Ascending aorta (tissue), 2 donors: ENCODE results near the gene HAND1. TPM values are rescaled to one million over a fixed set of nuclear protein-coding genes. Genes with fewer than 3 reads are reported as not detected.

Experiments
- DNase-seq, 2 donors: peaks; one replicate each; pipeline ENCODE4 v3.0.0-alpha.2; 2019; ENCODE audit warnings: low spot score in 2 of 2
- H3K27ac ChIP-seq, 2 donors: fragments of 200-600 bp; sonication (generic); one replicate each; pipeline ENCODE4 v1.5.1; 2016 to 2017; ENCODE audit warnings: mild to moderate bottlenecking in 1 of 2
- H3K27me3 ChIP-seq: fragments of 200-600 bp; sonication (generic); one replicate; pipeline ENCODE4 v1.5.1; 2017
- H3K36me3 ChIP-seq, 2 donors: fragments of 200-600 bp; sonication (generic); one replicate each; pipeline ENCODE4 v1.5.1; 2016
- H3K4me1 ChIP-seq, 2 donors: fragments of 200-600 bp; sonication (generic); one replicate each; pipeline ENCODE4 v1.5.1; 2016 to 2017; ENCODE audit warnings: mild to moderate bottlenecking in 1 of 2
- H3K4me3 ChIP-seq, 2 donors: fragments of 200-600 bp; sonication (generic); one replicate each; pipeline ENCODE4 v1.5.1; 2016 to 2017; ENCODE audit warnings: mild to moderate bottlenecking in 1 of 2
- H3K9me3 ChIP-seq, 2 donors: fragments of 200-600 bp; sonication (generic); one replicate each; pipeline ENCODE4 v1.5.1; 2016
- intact Hi-C: fragments of 100-400 bp; cut with DNase I; formaldehyde crosslinking; loops from one replicate; pipeline ENCODE4 v1.15.1; 2023
- total RNA-seq: library from RNA; depleted of rRNA; stranded (reverse); fragments of >200 nt; gene quantifications from one replicate; pipeline ENCODE4 v1.1.0, GENCODE V29; 2016
- TF ChIP-seq, protein P1 (sequence below), 3 experiments: fragments of 200-600 bp in 2 of 3; fragments of 450-650 bp in 1 of 3; sonication (generic) in 2 of 3; IDR thresholded peaks; one replicate each; pipeline ENCODE4 v1.5.1; 2016 to 2019; ENCODE audit warnings: antibody characterized with exemption in 3 of 3, mild to moderate bottlenecking in 1 of 3, moderate library complexity in 1 of 3

Gene HAND1
- total RNA-seq, 1 donor from 2014 or later, result not detected

DNA sequence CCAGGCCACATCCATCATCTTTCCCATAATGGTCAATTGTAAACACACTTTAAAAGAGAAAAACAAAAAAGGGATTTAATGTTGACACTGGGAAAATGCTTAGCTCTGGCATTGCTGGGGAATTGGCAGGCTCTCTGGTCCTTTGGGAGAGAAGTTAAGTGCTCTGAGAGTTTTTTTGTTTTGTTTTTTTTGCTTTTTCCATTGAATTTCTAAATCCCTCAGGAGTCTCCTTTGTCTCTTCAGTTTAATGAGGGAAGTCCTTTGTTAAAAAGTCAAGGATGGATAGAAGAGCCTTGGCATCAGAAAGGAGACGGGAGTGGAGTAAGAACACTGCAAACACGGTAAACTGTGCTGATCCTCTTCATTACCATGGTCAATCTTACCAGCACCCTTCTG, 7.1 kb upstream of the HAND1 start:
- H3K27ac ChIP-seq, result no peak overlapping the region
- H3K4me3 ChIP-seq, result no peak overlapping the region
- no peaks in the 10 kb centered on the region for H3K36me3 ChIP-seq
- intact Hi-C loops, result no loop called here
- no peaks in the 10 kb centered on the region for H3K9me3 ChIP-seq
- TF ChIP-seq, protein P1, sequence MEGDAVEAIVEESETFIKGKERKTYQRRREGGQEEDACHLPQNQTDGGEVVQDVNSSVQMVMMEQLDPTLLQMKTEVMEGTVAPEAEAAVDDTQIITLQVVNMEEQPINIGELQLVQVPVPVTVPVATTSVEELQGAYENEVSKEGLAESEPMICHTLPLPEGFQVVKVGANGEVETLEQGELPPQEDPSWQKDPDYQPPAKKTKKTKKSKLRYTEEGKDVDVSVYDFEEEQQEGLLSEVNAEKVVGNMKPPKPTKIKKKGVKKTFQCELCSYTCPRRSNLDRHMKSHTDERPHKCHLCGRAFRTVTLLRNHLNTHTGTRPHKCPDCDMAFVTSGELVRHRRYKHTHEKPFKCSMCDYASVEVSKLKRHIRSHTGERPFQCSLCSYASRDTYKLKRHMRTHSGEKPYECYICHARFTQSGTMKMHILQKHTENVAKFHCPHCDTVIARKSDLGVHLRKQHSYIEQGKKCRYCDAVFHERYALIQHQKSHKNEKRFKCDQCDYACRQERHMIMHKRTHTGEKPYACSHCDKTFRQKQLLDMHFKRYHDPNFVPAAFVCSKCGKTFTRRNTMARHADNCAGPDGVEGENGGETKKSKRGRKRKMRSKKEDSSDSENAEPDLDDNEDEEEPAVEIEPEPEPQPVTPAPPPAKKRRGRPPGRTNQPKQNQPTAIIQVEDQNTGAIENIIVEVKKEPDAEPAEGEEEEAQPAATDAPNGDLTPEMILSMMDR (IDR thresholded peaks at IDR 0.05), result no peak
- H3K27me3 ChIP-seq, result peaks cover 59% of the 10 kb centered on the region
- DNase-seq, result peak in 1 of 2 donors; percentile 9
- peaks cover 0 to 2% of the 10 kb centered on the region in 2 donors for H3K4me1 ChIP-seq

GRCh38 chr5:154484393-154485095, 6.5 kb upstream of the HAND1 start:
- Histone ChIP-seq H3K36me3 (no peaks in the 10 kb centered on the region), H3K4me1 (peaks cover 0 to 2% of the 10 kb centered on the region in 2 donors), H3K27ac (no peak overlapping the region), H3K4me3 (no peak overlapping the region), H3K9me3 (no peaks in the 10 kb centered on the region), H3K27me3 (peaks cover 64% of the 10 kb centered on the region)
- peak in 1 of 2 donors; percentile 42 for DNase-seq
- TF ChIP-seq, protein P1 (IDR thresholded peaks at IDR 0.05), result no peak
- intact Hi-C loops, result no loop called here

DNA sequence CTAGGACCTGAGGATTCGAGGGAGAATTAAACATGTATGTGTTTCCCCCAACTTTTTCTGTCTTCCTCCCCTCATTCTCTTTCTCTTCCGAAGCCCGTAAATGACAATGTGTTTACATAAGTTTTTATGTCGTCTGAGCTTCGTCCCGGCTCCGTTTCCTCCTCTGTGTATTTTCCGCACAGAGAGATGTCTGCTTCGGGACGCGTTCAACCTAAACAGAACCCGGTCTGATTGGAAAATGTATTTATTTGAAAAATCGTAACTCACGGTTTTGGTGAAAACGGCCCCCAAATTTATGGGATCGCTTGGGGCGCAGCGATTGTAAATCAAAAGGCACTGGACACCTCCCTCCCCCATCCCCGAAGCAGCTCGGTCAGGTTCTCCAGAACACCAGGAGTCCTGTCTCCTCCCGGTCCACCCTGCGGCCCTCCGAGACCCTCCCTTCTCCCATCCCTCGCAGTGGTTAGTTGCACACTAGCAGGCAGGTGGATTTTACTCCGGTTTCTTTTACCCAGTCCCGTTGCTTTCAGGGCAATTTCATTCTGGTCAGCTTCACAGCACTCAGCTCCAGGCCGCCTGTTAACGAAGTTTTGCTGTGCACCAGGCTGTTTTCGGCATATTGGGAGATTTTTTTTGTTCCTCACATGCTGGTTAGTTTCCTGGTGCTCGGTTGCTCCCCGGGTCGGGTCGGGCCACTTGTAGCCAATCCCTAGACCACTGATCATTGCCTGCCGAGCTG, 5.8 kb upstream of the HAND1 start:
- no peak overlapping the region for H3K27ac ChIP-seq
- no peaks in the 10 kb centered on the region for H3K36me3 ChIP-seq
- intact Hi-C loops, result no loop called here
- peaks cover 71% of the 10 kb centered on the region for H3K27me3 ChIP-seq
- no peak overlapping the region for H3K4me3 ChIP-seq
- H3K4me1 ChIP-seq, result peaks cover 0 to 7% of the 10 kb centered on the region in 2 donors
- TF ChIP-seq, protein P1 (IDR thresholded peaks at IDR 0.05), result no peak
- no peaks in the 10 kb centered on the region for H3K9me3 ChIP-seq
- DNase-seq, result peak in 1 of 2 donors; percentile 24

- Histone ChIP-seq H3K36me3 (no peaks in the 10 kb centered on the region), H3K4me3 (no peak overlapping the region), H3K4me1 (peaks cover 6 to 18% of the 10 kb centered on the region in 2 donors), H3K27me3 (peaks cover 82% of the 10 kb centered on the region), H3K9me3 (no peaks in the 10 kb centered on the region), H3K27ac (no peak overlapping the region)
- intact Hi-C loops, result no loop called here
- no peak for DNase-seq
- TF ChIP-seq, protein P1 (IDR thresholded peaks at IDR 0.05), result no peak
These were observed 4.8 kb upstream of the HAND1 start for GRCh38 chr5:154482528-154483449.

GRCh38 chr5:154481584-154482381, 3.8 kb upstream of the HAND1 start:
- Histone ChIP-seq H3K4me1 (peaks cover 10 to 28% of the 10 kb centered on the region in 2 donors), H3K27me3 (peaks cover 92% of the 10 kb centered on the region), H3K36me3 (no peaks in the 10 kb centered on the region), H3K4me3 (no peak overlapping the region), H3K9me3 (no peaks in the 10 kb centered on the region), H3K27ac (no peak overlapping the region)
- intact Hi-C loops, result no loop called here
- no peak for DNase-seq
- TF ChIP-seq, protein P1 (IDR thresholded peaks at IDR 0.05), result no peak
